Testis (tissue), 3 donors: ENCODE data around the gene BAHCC1. TPM values are rescaled to one million over a fixed set of nuclear protein-coding genes. Genes with fewer than 3 reads are reported as not detected.

Source experiments
- DNase-seq: peaks from one replicate; pipeline ENCODE4 v3.0.0-alpha.2; 2019
- H3K27ac ChIP-seq, 2 donors: fragments of 200-600 bp; sonication (generic); one replicate each; pipeline ENCODE4 v1.5.1; 2019
- H3K27me3 ChIP-seq: fragments of 200-600 bp; sonication (generic); one replicate; pipeline ENCODE4 v1.5.1; 2019
- H3K36me3 ChIP-seq: fragments of 200-600 bp; sonication (generic); one replicate; pipeline ENCODE4 v1.5.1; 2017; ENCODE audit warnings: low read depth; ENCODE audit errors: missing control alignments
- H3K4me1 ChIP-seq: fragments of 200-600 bp; sonication (generic); one replicate; pipeline ENCODE4 v1.5.1; 2019
- H3K4me3 ChIP-seq, 2 donors: fragments of 200-600 bp; sonication (generic); one replicate each; pipeline ENCODE4 v1.5.1; 2017 to 2019
- H3K9me3 ChIP-seq: fragments of 200-600 bp; sonication (generic); one replicate; pipeline ENCODE4 v1.5.1; 2017
- POLR2A ChIP-seq: fragments of 450-650 bp; IDR thresholded peaks from one replicate; pipeline ENCODE4 v1.6.1; 2017; ENCODE audit warnings: antibody characterized with exemption, mild to moderate bottlenecking, moderate library complexity
- WGBS, 2 donors: methylation state at CpG; one replicate each; pipeline ENCODE4 v1.1.5; 2018; 5-methylcytosine and 5-hydroxymethylcytosine counted together
- intact Hi-C: fragments of 100-400 bp; cut with DNase I; formaldehyde crosslinking; loops from one replicate; pipeline ENCODE4 v1.15.1; 2023; ENCODE audit warnings: low total_unique reads
- polyA plus RNA-seq: library from polyadenylated mRNA; stranded (reverse); fragments of 350-450 nt; fragmentation: Illumina TruSeq; extraction: RNeasy Lipid Tissue Mini Kit (QIAGEN cat#74804); gene quantifications from one replicate; pipeline ENCODE4 v1.2.3, GENCODE V29; 2014; ENCODE audit warnings: low read depth, low replicate concordance; ENCODE audit not compliant: insufficient read depth
- total RNA-seq, 2 donors: library from RNA; depleted of rRNA; stranded (reverse); fragments of >200 nt; gene quantifications; one replicate each; pipeline ENCODE4 v1.2.3, GENCODE V29; 2016
- TF ChIP-seq, protein P1 (sequence below), 3 experiments: fragments of 450-650 bp in 2 of 3; fragments of 200-600 bp in 1 of 3; sonication (generic) in 1 of 3; IDR thresholded peaks; one replicate each; pipeline ENCODE4 v1.5.1; 2016 to 2019; ENCODE audit warnings: antibody characterized with exemption in 3 of 3, mild to moderate bottlenecking in 2 of 3, moderate library complexity in 1 of 3

The BAHCC1 gene
- total and polyA plus RNA-seq, 3 donors from 2014 or later, result 11.3 to 30.2 (median 29.2) TPM

DNA sequence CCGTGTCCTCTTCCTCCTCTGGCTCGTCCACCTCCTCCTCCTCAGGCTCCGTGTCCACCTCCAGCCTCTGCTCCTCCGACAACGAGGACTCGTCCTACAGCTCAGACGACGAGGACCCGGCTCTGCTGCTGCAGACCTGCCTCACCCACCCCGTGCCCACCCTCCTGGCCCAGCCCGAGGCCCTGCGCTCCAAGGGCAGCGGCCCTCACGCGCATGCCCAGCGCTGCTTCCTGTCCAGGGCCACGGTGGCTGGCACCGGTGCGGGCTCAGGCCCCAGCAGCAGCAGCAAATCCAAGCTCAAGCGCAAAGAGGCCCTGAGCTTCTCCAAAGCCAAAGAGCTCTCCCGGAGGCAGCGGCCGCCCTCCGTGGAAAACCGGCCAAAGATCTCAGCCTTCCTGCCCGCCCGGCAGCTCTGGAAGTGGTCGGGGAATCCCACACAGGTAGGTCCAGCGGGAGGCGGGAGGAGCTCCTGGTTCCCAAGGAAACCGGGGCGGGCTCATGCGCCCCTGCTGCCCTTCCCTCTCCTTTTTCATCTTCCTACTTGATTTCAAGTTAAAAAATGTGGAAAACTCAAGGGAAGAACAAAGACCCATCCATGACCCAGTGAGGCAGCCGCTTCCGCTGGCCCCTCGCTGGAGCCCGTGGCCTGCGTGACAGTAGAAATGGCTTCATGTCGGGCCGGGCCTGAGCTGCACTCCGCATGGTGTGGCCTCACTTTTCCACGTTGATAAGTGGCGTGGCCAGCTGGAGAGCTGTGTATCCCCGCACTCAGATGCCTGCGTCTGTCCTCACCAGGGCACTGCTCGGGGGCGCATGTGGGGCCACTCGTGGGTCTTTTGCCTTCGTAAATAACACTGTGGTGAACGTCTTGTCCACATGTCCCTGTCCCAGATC, 66.6 kb downstream of the BAHCC1 start:
- H3K36me3 ChIP-seq, result no peaks in the 10 kb centered on the region
- H3K27ac ChIP-seq, result no peak overlapping the region
- 95% methylated on average over 27 to 50 of the region's 50 CpGs for WGBS, 2 donors

DNA sequence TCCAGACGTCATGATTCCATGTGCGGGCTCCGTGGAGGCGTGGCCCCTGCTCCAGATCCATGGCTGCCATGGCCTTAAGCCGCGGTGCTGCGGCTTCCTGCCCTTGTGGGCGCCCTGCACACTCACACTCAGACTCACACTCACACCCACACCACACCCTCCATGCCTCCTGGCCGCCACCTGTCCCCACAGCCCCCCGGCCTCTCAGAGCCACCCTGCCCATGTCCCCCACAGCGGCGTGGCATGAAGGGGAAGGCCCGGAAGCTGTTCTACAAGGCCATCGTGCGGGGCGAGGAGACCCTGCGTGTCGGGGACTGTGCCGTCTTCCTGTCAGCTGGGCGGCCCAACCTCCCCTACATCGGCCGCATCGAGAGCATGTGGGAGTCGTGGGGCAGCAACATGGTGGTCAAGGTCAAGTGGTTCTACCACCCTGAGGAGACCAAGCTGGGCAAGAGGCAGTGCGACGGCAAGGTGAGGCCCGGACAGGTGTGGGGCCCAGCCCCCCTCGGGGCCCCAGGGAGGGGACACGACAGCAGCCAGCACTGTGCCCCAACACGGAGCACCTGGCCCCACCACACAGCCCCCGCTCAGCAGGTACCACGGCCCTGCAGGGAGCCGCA, 67.4 kb downstream of the BAHCC1 start:
- Histone ChIP-seq H3K27ac (no peak overlapping the region), H3K4me1 (no peaks in the 10 kb centered on the region), H3K36me3 (no peaks in the 10 kb centered on the region), H3K4me3 (no peak overlapping the region), H3K27me3 (no peaks in the 10 kb centered on the region), H3K9me3 (no peaks in the 10 kb centered on the region)
- TF ChIP-seq, protein P1, sequence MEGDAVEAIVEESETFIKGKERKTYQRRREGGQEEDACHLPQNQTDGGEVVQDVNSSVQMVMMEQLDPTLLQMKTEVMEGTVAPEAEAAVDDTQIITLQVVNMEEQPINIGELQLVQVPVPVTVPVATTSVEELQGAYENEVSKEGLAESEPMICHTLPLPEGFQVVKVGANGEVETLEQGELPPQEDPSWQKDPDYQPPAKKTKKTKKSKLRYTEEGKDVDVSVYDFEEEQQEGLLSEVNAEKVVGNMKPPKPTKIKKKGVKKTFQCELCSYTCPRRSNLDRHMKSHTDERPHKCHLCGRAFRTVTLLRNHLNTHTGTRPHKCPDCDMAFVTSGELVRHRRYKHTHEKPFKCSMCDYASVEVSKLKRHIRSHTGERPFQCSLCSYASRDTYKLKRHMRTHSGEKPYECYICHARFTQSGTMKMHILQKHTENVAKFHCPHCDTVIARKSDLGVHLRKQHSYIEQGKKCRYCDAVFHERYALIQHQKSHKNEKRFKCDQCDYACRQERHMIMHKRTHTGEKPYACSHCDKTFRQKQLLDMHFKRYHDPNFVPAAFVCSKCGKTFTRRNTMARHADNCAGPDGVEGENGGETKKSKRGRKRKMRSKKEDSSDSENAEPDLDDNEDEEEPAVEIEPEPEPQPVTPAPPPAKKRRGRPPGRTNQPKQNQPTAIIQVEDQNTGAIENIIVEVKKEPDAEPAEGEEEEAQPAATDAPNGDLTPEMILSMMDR (IDR thresholded peaks at IDR 0.05), result no peak
- no peak for TF ChIP-seq POLR2A
- DNase-seq, result no peak
- 90 to 97% methylated on average over 23 to 33 of the region's 33 CpGs for WGBS, 2 donors
- intact Hi-C loops, result no loop called here

More for the DNA sequence above, 66.6 kb downstream of the BAHCC1 start:
- intact Hi-C loops, result no loop called here
- no peaks in the 10 kb centered on the region for H3K4me1 ChIP-seq
- no peak for TF ChIP-seq POLR2A
- TF ChIP-seq, protein P1 (IDR thresholded peaks at IDR 0.05), result no peak
- no peaks in the 10 kb centered on the region for H3K27me3 ChIP-seq
- no peak overlapping the region for H3K4me3 ChIP-seq
- DNase-seq, result no peak
- no peaks in the 10 kb centered on the region for H3K9me3 ChIP-seq

DNA sequence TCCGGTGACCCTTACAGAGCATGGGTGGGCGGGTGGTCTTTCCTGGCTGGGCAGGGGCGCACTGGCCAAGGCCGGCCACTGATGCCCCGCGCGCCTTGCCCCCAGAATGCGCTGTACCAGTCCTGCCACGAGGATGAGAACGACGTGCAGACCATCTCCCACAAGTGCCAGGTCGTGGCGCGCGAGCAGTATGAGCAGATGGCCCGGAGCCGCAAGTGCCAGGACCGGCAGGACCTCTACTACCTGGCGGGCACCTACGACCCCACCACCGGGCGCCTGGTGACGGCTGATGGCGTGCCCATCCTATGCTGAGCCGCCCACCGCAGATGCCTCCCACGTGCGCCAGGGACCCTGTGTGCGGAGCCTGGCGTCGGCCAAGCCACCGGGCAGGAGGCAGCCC, 68.2 kb downstream of the BAHCC1 start:
- no peaks in the 10 kb centered on the region for H3K9me3 ChIP-seq
- H3K27ac ChIP-seq, result no peak overlapping the region
- H3K36me3 ChIP-seq, result no peaks in the 10 kb centered on the region
- intact Hi-C loops, result no loop called here
- no peak for DNase-seq
- H3K4me3 ChIP-seq, result no peak overlapping the region
- no peak for TF ChIP-seq POLR2A
- TF ChIP-seq, protein P1 (IDR thresholded peaks at IDR 0.05), result no peak
- H3K4me1 ChIP-seq, result no peaks in the 10 kb centered on the region
- no peaks in the 10 kb centered on the region for H3K27me3 ChIP-seq
- WGBS, 2 donors, result 96 to 100% methylated on average over 4 to 32 of the region's 32 CpGs

DNA sequence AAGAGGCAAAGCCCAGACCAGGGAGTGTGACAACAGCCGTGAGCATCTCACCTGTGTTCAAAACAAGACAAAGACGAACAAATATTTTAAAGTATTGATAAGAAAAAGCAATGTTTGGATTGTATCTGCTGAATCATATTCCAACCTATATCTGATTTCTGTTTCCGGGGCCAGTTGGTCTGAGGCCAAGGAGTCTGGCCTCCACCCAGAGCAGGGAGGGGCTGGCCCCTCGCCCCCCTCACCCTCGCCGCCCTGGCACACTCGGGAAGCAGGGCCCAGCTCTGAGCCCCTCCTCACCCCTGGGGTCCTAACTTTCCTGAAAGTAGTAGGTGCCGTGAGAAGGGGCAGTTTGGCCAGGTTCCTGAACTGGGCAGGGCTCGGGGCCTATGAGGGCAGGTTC, 69.3 kb downstream of the BAHCC1 start:
- intact Hi-C loops, result no loop called here
- no peaks in the 10 kb centered on the region for H3K9me3 ChIP-seq
- no peaks in the 10 kb centered on the region for H3K36me3 ChIP-seq
- 78 to 82% methylated on average over 9 of the region's 9 CpGs for WGBS, 2 donors
- H3K27ac ChIP-seq, result no peak overlapping the region
- TF ChIP-seq, protein P1 (IDR thresholded peaks at IDR 0.05), result no peak
- TF ChIP-seq POLR2A, result no peak
- no peaks in the 10 kb centered on the region for H3K27me3 ChIP-seq
- DNase-seq, result no peak
- H3K4me3 ChIP-seq, result no peak overlapping the region
- no peaks in the 10 kb centered on the region for H3K4me1 ChIP-seq
